Heart left ventricle (tissue), 16 donors: ENCODE data around the gene SPCS3. TPM values are rescaled to one million over a fixed set of nuclear protein-coding genes. Genes with fewer than 3 reads are reported as not detected.

ENCODE experiments used
- ATAC-seq, 4 donors: fragments of 200-7000 bp; cut with Tn5 transposase; one replicate each; pipeline ENCODE4 v1.9.1; 2020 to 2022; ENCODE audit warnings: moderate library complexity in 4 of 4, mild to moderate bottlenecking in 3 of 4, moderate number of reproducible peaks in 1 of 4
- DNase-seq, 5 donors: peaks; one replicate each; pipeline ENCODE4 v3.0.0-alpha.2; 2020
- H3K27ac ChIP-seq, 12 donors: fragments of 200-600 bp; sonication (generic) in 4 of 12; one replicate each; pipeline versions ENCODE4 v1.5.0 to v1.8.0; 2016 to 2022; ENCODE audit warnings: mild to moderate bottlenecking in 2 of 12
- H3K27me3 ChIP-seq, 9 donors: fragments of 200-600 bp; sonication (generic) in 2 of 9; one replicate each; pipeline versions ENCODE4 v1.5.1 to v1.8.0; 2016 to 2022; ENCODE audit warnings: mild to moderate bottlenecking in 3 of 9
- H3K36me3 ChIP-seq, 9 donors: fragments of 200-600 bp; sonication (generic) in 2 of 9; one replicate each; pipeline versions ENCODE4 v1.5.0 to v1.8.0; 2018 to 2022; ENCODE audit warnings: mild to moderate bottlenecking in 2 of 9
- H3K4me1 ChIP-seq, 12 donors: fragments of 200-600 bp; sonication (generic) in 4 of 12; one replicate each; pipeline versions ENCODE4 v1.5.0 to v1.8.0; 2016 to 2022; ENCODE audit warnings: mild to moderate bottlenecking in 3 of 12
- H3K4me3 ChIP-seq, 12 donors: fragments of 200-600 bp; sonication (generic) in 4 of 12; one replicate each; pipeline versions ENCODE4 v1.5.0 to v1.8.0; 2017 to 2022; ENCODE audit warnings: mild to moderate bottlenecking in 9 of 12, moderate library complexity in 4 of 12
- H3K9me3 ChIP-seq, 12 donors: fragments of 200-600 bp; sonication (generic) in 4 of 12; one replicate each; pipeline versions ENCODE4 v1.5.0 to v1.8.0; 2016 to 2022; ENCODE audit warnings: mild to moderate bottlenecking in 1 of 12
- CTCF ChIP-seq, 12 donors: fragments of 200-600 bp; sonication (generic) in 4 of 12; IDR thresholded peaks; one replicate each; pipeline versions ENCODE4 v1.5.0 to v1.8.0; 2018 to 2022; ENCODE audit warnings: antibody characterized with exemption in 12 of 12, mild to moderate bottlenecking in 5 of 12
- POLR2A ChIP-seq, 2 donors: fragments of 450-650 bp; IDR thresholded peaks; one replicate each; pipeline ENCODE4 v1.6.1; 2017; ENCODE audit warnings: antibody characterized with exemption in 2 of 2, mild to moderate bottlenecking in 2 of 2, moderate library complexity in 2 of 2
- WGBS, 4 donors: extraction: QIAGEN DNeasy Blood & Tissue Kit in 2 of 4; methylation state at CpG; one replicate each; pipeline versions ENCODE4 v1.1.5 to v1.1.7; 2013 to 2018; 5-methylcytosine and 5-hydroxymethylcytosine counted together
- intact Hi-C, 10 donors: fragments of 100-400 bp; cut with DNase I; formaldehyde crosslinking; loops; one replicate each; pipeline versions ENCODE4 v1.11.1 to v1.14.2; 2022
- polyA plus RNA-seq, 2 donors: library from polyadenylated mRNA; stranded (reverse); fragments of 200-250 nt; gene quantifications; one replicate each; pipeline ENCODE4 v1.2.3, GENCODE V29; 2013
- total RNA-seq, 9 donors: library from RNA; depleted of rRNA in 2 of 9; stranded (reverse); fragments of >200 nt in 2 of 9; fragmentation: NEBNext Ultra II Directional in 3 of 9; extraction: Animal tissue kit (Norgen Biotek cat#: 25700) in 3 of 9; gene quantifications; one replicate each; pipeline versions ENCODE4 v1.1.0 to v1.2.4, GENCODE V29; 2016 to 2023
- donor health status: ischemic (EF 13 %, LVEDD 7.1; RV severe dilation, severe dysfunction).
- donor health status: healthy with polysubstance abuse.
- donor health status: DM: no; HTN: yes; CAD: no.
- donor health status: DM: no; HTN: no; CAD: no.
- donor health status: ischemic (EF 25% LVEDD 6.9; RV normal size, moderate dysfunction).
- donor health status: ischemic (EF 25% LVEDD 5.7; RV mildly dilated, moderate dysfunction).
- donor health status: healthy.
- donor health status: DM: yes; HTN: yes; CAD: no.
- donor health status: ischemic (EF 35%, LVEDD 5.7; RV mildly dilated, moderate dysfunction).
- donor health status: nonischemic (EF 11% LVEDD 7.7; RV severe dilation, severe dysfunction).
- donor health status: DM: yes; HTN: yes; CAD: no.
- donor health status: PGD.
- donor health status: ischemic (EF 29% LVEDD 5.4; RV normal size, mild dysfunction).
- donor health status: nonischemic (EF 23%, LVEDD 6.1; RV moderate dilation, normal function).

SPCS3 gene
- total and polyA plus RNA-seq, 11 donors: 24.3 to 200 (median 81.6) TPM

- Histone ChIP-seq H3K36me3 (no peaks in the 10 kb centered on the region), H3K4me1 (peaks cover 0 to 7% (median 1%) of the 10 kb centered on the region in 12 donors), H3K9me3 (no peaks in the 10 kb centered on the region), H3K27ac (peak overlapping the region in 1 of 12 donors; percentile 32), H3K27me3 (peaks cover 0 to 6% (median 0%) of the 10 kb centered on the region in 9 donors), H3K4me3 (no peak overlapping the region)
- TF ChIP-seq POLR2A (IDR thresholded peaks at IDR 0.05) (no peak), CTCF (IDR thresholded peaks at IDR 0.05) (no peak)
- 78 to 88% (median 85%) methylated on average over 7 of the region's 7 CpGs for WGBS, 4 donors
- ATAC-seq: no peak
- DNase-seq: no peak
- intact Hi-C loops: loop anchor here in 1 of 10 donors (10.0 kb wide), 1 partner anchor 119 kb away; the partner anchor contains the start of gene SPATA4
Observed at GRCh38 chr4:176313596-176314336, 6.0 kb upstream of the SPCS3 start.

- Histone ChIP-seq H3K27ac (peak overlapping the region; percentile 51 to 100 (median 97)), H3K36me3 (no peaks in the 10 kb centered on the region), H3K4me1 (peaks cover 0 to 43% (median 32%) of the 10 kb centered on the region in 12 donors), H3K9me3 (no peaks in the 10 kb centered on the region), H3K27me3 (no peaks in the 10 kb centered on the region), H3K4me3 (peak overlapping the region; percentile 73 to 95 (median 85))
- intact Hi-C loops: loop anchor here in 5 of 10 donors (1.0 to 10.0 kb wide), 8 partner anchors 37 to 1123 kb away; partner anchors contain the start of genes SPATA4 (in 4 of the 5) and AGA (in 1 of the 5)
- ATAC-seq (peak in 3 of 4 donors; percentile 1 to 13 (median 7)), DNase-seq (no peak)
- WGBS, 4 donors: 2 to 5% (median 5%) methylated on average over 13 of the region's 13 CpGs
- TF ChIP-seq POLR2A (IDR thresholded peaks at IDR 0.05) (peak in 1 of 2 donors; percentile 1), CTCF (IDR thresholded peaks at IDR 0.05) (no peak)
Observed at GRCh38 chr4:176319151-176319703, 539 bp upstream of the SPCS3 start.

GRCh38 chr4:176320340-176320975, 692 bp downstream of the SPCS3 start:
- intact Hi-C loops: loop anchor here in 2 of 10 donors (5.0 to 10.0 kb wide), 2 partner anchors 86 to 123 kb away; partner anchors contain the start of gene SPATA4 (in 1 of the 2)
- Histone ChIP-seq H3K27me3 (no peaks in the 10 kb centered on the region), H3K27ac (peak overlapping the region; percentile 88 to 100 (median 97)), H3K4me1 (peaks cover 0 to 55% (median 36%) of the 10 kb centered on the region in 12 donors), H3K36me3 (no peaks in the 10 kb centered on the region), H3K4me3 (peak overlapping the region; percentile 73 to 95 (median 85)), H3K9me3 (no peaks in the 10 kb centered on the region)
- 1 to 2% (median 1%) methylated on average over 37 to 44 of the region's 44 CpGs for WGBS, 4 donors
- DNase-seq: peak; percentile 92 to 95 (median 94)
- peak; percentile 72 to 95 (median 92) for ATAC-seq
- no peak for TF ChIP-seq CTCF (IDR thresholded peaks at IDR 0.05)
- no peak for TF ChIP-seq POLR2A (IDR thresholded peaks at IDR 0.05)
